ENCODE results near the gene LCOR. TPM values are rescaled to one million over a fixed set of nuclear protein-coding genes. Genes with fewer than 3 reads are reported as not detected.
A peak's percentile ranks its signal among the peaks of the same experiment; 100 is the strongest.

The LCOR gene
- total and polyA plus RNA-seq, 2 of the 13 experiments (the other 11 are each of a cell fraction or from before 2014, with no cell fraction given), result 12.4 to 23.7 TPM

GRCh38 chr10:96998329-96998888 is 166.3 kb downstream of the LCOR start (continued):
- TF ChIP-seq ZNF407 (CRISPR knock-in tag; IDR thresholded peaks at IDR 0.05; ENCODE audit: not compliant biosample characterization) (no peak), CHCHD3 (CRISPR knock-in tag; IDR thresholded peaks at IDR 0.05) (no peak), TFDP1 (CRISPR knock-in tag; IDR thresholded peaks at IDR 0.05; ENCODE audit: borderline replicate concordance) (no peak), RAD51 (IDR thresholded peaks at IDR 0.05; ENCODE audit: borderline replicate concordance) (no peak), MTERF4 (CRISPR knock-in tag; IDR thresholded peaks at IDR 0.05) (no peak), ATF1 (CRISPR knock-in tag; IDR thresholded peaks at IDR 0.05) (no peak), ZNF367 (CRISPR knock-in tag; IDR thresholded peaks at IDR 0.05; ENCODE audit: borderline replicate concordance) (no peak), ZNF350 (CRISPR knock-in tag; IDR thresholded peaks at IDR 0.05; ENCODE audit: borderline replicate concordance, low read depth) (peak; percentile 50; the same call in 1 of the 2 replicates), ZC3H4 (CRISPR knock-in tag; IDR thresholded peaks at IDR 0.05; ENCODE audit: borderline replicate concordance) (no peak), ZNF333 (CRISPR knock-in tag; IDR thresholded peaks at IDR 0.05; ENCODE audit: borderline replicate concordance) (0 out of 2 replicates have a peak, but pooled peaks have one; percentile 12), ETV6 (CRISPR knock-in tag; conservative IDR thresholded peaks at IDR 0.05) (no peak), HNF1A (IDR thresholded peaks at IDR 0.05; ENCODE audit: low read depth) (no peak), HNF1A (CRISPR knock-in tag; IDR thresholded peaks at IDR 0.05; ENCODE audit: borderline replicate concordance) (no peak), HDAC1 (CRISPR knock-in tag; IDR thresholded peaks at IDR 0.05) (no peak; the same call in 1 of the 2 replicates), REPIN1 (CRISPR knock-in tag; IDR thresholded peaks at IDR 0.05; ENCODE audit: borderline replicate concordance, low read depth) (no peak)
